ENCODE data around the gene FHIT. TPM values are rescaled to one million over a fixed set of nuclear protein-coding genes. Genes with fewer than 3 reads are reported as not detected.

The FHIT gene
- total and polyA plus RNA-seq, 8 donors = 1.8 to 10.6 (median 7.1) TPM

GRCh38 chr3:61139686-61140085 lies 111.6 kb downstream of the FHIT start:
- H3K4me1 ChIP-seq = no peaks in the 10 kb centered on the region
- no peaks in the 10 kb centered on the region for H3K27me3 ChIP-seq
- TF ChIP-seq CTCF (IDR thresholded peaks at IDR 0.05) = no peak
- TF ChIP-seq POLR2A (IDR thresholded peaks at IDR 0.05) = no peak
- no peak for TF ChIP-seq POLR2AphosphoS5 (IDR thresholded peaks at IDR 0.05)
- TF ChIP-seq EP300 (IDR thresholded peaks at IDR 0.05) = no peak
- no peak overlapping the region for H3K27ac ChIP-seq
- H3K36me3 ChIP-seq = no peaks in the 10 kb centered on the region
- H3K4me3 ChIP-seq = no peak overlapping the region
- H3K9me3 ChIP-seq = no peaks in the 10 kb centered on the region
- DNase-seq = no peak
- intact Hi-C loops (cut with DNase I; ENCODE audit: low total_unique reads) = no loop called here
- WGBS, 5 donors = 92 to 95% (median 93%) methylated on average over 4 of the region's 4 CpGs

GRCh38 chr3:61138401-61138800 lies 112.9 kb downstream of the FHIT start:
- 84 to 94% (median 88%) methylated on average over 4 to 5 of the region's 5 CpGs for WGBS, 5 donors
- H3K36me3 ChIP-seq = no peaks in the 10 kb centered on the region
- H3K4me3 ChIP-seq = no peak overlapping the region
- H3K27me3 ChIP-seq = no peaks in the 10 kb centered on the region
- no peak for DNase-seq
- H3K4me1 ChIP-seq = no peaks in the 10 kb centered on the region
- H3K9me3 ChIP-seq = no peaks in the 10 kb centered on the region
- H3K27ac ChIP-seq = no peak overlapping the region
- TF ChIP-seq CTCF (IDR thresholded peaks at IDR 0.05) (no peak), EP300 (IDR thresholded peaks at IDR 0.05) (no peak), POLR2A (IDR thresholded peaks at IDR 0.05) (no peak), POLR2AphosphoS5 (IDR thresholded peaks at IDR 0.05) (no peak)
- intact Hi-C loops (cut with DNase I; ENCODE audit: low total_unique reads) = no loop called here

- Histone ChIP-seq H3K27ac (no peak overlapping the region), H3K9me3 (no peaks in the 10 kb centered on the region), H3K4me1 (no peaks in the 10 kb centered on the region), H3K27me3 (no peaks in the 10 kb centered on the region), H3K36me3 (no peaks in the 10 kb centered on the region), H3K4me3 (no peak overlapping the region)
- no peak for DNase-seq
- no peak for TF ChIP-seq POLR2AphosphoS5 (IDR thresholded peaks at IDR 0.05)
- no peak for TF ChIP-seq POLR2A (IDR thresholded peaks at IDR 0.05)
- TF ChIP-seq EP300 (IDR thresholded peaks at IDR 0.05) = no peak
- 88 to 97% (median 93%) methylated on average over 5 of the region's 5 CpGs for WGBS, 5 donors
- intact Hi-C loops (cut with DNase I; ENCODE audit: low total_unique reads) = no loop called here
Measured at GRCh38 chr3:61136191-61136590, 115.1 kb downstream of the FHIT start.

- Histone ChIP-seq H3K27ac (no peak overlapping the region), H3K27me3 (no peaks in the 10 kb centered on the region), H3K4me1 (no peaks in the 10 kb centered on the region), H3K9me3 (no peaks in the 10 kb centered on the region), H3K36me3 (no peaks in the 10 kb centered on the region), H3K4me3 (no peak overlapping the region)
- no peak for DNase-seq
- TF ChIP-seq POLR2AphosphoS5 (IDR thresholded peaks at IDR 0.05) (no peak), CTCF (IDR thresholded peaks at IDR 0.05) (no peak), POLR2A (IDR thresholded peaks at IDR 0.05) (no peak), EP300 (IDR thresholded peaks at IDR 0.05) (no peak)
- intact Hi-C loops (cut with DNase I; ENCODE audit: low total_unique reads) = no loop called here
- 89 to 98% (median 95%) methylated on average over 3 of the region's 3 CpGs for WGBS, 5 donors
Measured at GRCh38 chr3:61134532-61134931, 116.7 kb downstream of the FHIT start.

GRCh38 chr3:61132062-61132461 lies 119.2 kb downstream of the FHIT start:
- no peak for DNase-seq
- intact Hi-C loops (cut with DNase I; ENCODE audit: low total_unique reads) = no loop called here
- Histone ChIP-seq H3K27me3 (no peaks in the 10 kb centered on the region), H3K4me3 (no peak overlapping the region), H3K4me1 (no peaks in the 10 kb centered on the region), H3K36me3 (no peaks in the 10 kb centered on the region), H3K9me3 (no peaks in the 10 kb centered on the region), H3K27ac (no peak overlapping the region)
- no peak for TF ChIP-seq POLR2AphosphoS5 (IDR thresholded peaks at IDR 0.05)
